Upper lobe of left lung (tissue), 6 donors: ENCODE data around the gene SNX32. TPM values are rescaled to one million over a fixed set of nuclear protein-coding genes. Genes with fewer than 3 reads are reported as not detected.

Experiments
- ATAC-seq, 2 donors: fragments of 200-7000 bp; cut with Tn5 transposase; one replicate each; pipeline ENCODE4 v1.9.1; 2022; ENCODE audit warnings: mild to moderate bottlenecking in 2 of 2, moderate library complexity in 2 of 2; ENCODE audit not compliant: low FRiP score in 2 of 2
- DNase-seq, 2 donors: peaks; one replicate each; pipeline ENCODE4 v3.0.0-alpha.2; 2019 to 2020
- H3K27ac ChIP-seq, 4 donors: fragments of 200-600 bp; sonication (generic); one replicate each; pipeline ENCODE4 v1.5.1; 2016 to 2019
- H3K27me3 ChIP-seq, 4 donors: fragments of 200-600 bp; sonication (generic); one replicate each; pipeline ENCODE4 v1.5.1; 2017 to 2019
- H3K36me3 ChIP-seq, 4 donors: fragments of 200-600 bp; sonication (generic); one replicate each; pipeline ENCODE4 v1.5.1; 2016 to 2019
- H3K4me1 ChIP-seq, 4 donors: fragments of 200-600 bp; sonication (generic); one replicate each; pipeline ENCODE4 v1.5.1; 2018 to 2019
- H3K4me3 ChIP-seq, 4 donors: fragments of 200-600 bp; sonication (generic); one replicate each; pipeline ENCODE4 v1.5.1; 2017 to 2019; ENCODE audit warnings: mild to moderate bottlenecking in 2 of 4, moderate library complexity in 1 of 4
- H3K9me3 ChIP-seq, 4 donors: fragments of 200-600 bp; sonication (generic); one replicate each; pipeline ENCODE4 v1.5.1; 2018 to 2019
- EP300 ChIP-seq, 4 donors: sonication (generic); formaldehyde crosslinking; IDR thresholded peaks; one replicate each; pipeline ENCODE4 v1.5.1; 2017; ENCODE audit warnings: antibody characterized with exemption in 4 of 4, control low read depth in 2 of 4
- POLR2A ChIP-seq, 4 donors: fragments of 450-650 bp; IDR thresholded peaks; one replicate each; pipeline ENCODE4 v1.5.1; 2016 to 2017; ENCODE audit warnings: antibody characterized with exemption in 4 of 4, mild to moderate bottlenecking in 2 of 4
- POLR2AphosphoS5 ChIP-seq, 2 donors: sonication (generic); formaldehyde crosslinking; IDR thresholded peaks; one replicate each; pipeline ENCODE4 v1.5.1; 2017; ENCODE audit warnings: antibody characterized with exemption in 2 of 2
- WGBS, 2 donors: methylation state at CpG; one replicate each; pipeline ENCODE4 v1.1.5; 2017 to 2018; 5-methylcytosine and 5-hydroxymethylcytosine counted together
- total RNA-seq, 6 donors: library from RNA; depleted of rRNA in 4 of 6; stranded (reverse); fragments of >200 nt in 4 of 6; gene quantifications; one replicate each; pipeline versions ENCODE4 v1.1.0 to v1.2.1, GENCODE V29; 2016 to 2021
- TF ChIP-seq, protein P1 (sequence below), 6 experiments: fragments of 450-650 bp in 4 of 6; fragments of 200-600 bp in 2 of 6; sonication (generic) in 2 of 6; IDR thresholded peaks; one replicate each; pipeline ENCODE4 v1.5.1; 2016 to 2019; ENCODE audit warnings: antibody characterized with exemption in 6 of 6
- donor health status: DM: no; HTN: no; CAD: no; lungs with moderate emphysema.
- donor health status: DM: no; HTN: yes; CAD: no; lungs with severe emphysema.

The SNX32 gene
- total RNA-seq, 6 donors from 2014 or later: 0.37 to 0.69 TPM; not detected in 4

DNA sequence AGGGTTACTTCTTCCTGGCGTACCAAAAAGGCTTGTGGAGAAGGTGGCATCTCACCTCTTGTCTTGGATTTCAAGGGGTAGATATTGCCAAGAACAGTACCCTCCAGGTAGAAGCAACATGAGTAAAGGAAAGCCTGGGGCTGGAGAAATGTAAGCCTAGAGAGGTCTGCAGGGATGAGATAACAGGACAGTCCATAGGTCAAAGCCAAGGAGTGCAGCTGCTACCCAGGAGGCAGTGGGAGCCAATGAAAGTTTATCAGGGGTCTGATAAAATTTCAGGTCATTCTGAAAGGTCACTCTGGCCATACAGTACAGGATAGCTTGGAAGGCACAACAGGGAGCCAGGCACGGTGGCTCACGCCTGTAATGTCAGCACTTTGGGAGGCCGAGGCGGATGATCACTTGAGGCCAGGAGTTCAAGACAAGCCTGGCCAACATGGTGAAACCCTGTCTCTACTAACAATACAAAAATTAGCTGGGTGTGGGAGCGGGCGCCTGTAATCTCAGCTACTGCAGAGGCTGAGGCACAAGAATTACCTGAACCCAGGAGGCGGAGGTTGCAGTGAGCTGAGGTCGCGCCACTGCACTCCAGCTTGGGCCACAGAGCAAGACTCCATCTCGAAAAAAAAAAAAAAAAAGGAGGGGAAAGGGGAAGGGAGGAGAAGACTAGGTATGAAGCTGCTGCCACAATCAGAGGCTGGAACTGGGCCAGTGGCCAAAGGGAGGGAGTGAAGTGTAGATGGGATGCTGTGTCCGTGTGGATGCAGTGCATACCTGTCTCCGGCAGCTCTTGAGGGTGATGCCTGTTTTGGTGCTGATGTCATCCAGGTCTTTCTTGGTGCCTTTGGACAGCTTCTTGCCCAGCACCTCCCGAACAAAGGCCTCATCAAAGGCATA is 53.3 kb downstream of the SNX32 start:
- TF ChIP-seq EP300 (IDR thresholded peaks at IDR 0.05) (no peak), POLR2AphosphoS5 (IDR thresholded peaks at IDR 0.05) (no peak), POLR2A (IDR thresholded peaks at IDR 0.05) (no peak)
- TF ChIP-seq, protein P1, sequence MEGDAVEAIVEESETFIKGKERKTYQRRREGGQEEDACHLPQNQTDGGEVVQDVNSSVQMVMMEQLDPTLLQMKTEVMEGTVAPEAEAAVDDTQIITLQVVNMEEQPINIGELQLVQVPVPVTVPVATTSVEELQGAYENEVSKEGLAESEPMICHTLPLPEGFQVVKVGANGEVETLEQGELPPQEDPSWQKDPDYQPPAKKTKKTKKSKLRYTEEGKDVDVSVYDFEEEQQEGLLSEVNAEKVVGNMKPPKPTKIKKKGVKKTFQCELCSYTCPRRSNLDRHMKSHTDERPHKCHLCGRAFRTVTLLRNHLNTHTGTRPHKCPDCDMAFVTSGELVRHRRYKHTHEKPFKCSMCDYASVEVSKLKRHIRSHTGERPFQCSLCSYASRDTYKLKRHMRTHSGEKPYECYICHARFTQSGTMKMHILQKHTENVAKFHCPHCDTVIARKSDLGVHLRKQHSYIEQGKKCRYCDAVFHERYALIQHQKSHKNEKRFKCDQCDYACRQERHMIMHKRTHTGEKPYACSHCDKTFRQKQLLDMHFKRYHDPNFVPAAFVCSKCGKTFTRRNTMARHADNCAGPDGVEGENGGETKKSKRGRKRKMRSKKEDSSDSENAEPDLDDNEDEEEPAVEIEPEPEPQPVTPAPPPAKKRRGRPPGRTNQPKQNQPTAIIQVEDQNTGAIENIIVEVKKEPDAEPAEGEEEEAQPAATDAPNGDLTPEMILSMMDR (IDR thresholded peaks at IDR 0.05): no peak
- no peaks in the 10 kb centered on the region for H3K9me3 ChIP-seq
- ATAC-seq (no peak), DNase-seq (no peak)
- peak overlapping the region in 3 of 4 donors; percentile 60 to 86 (median 71) for H3K4me3 ChIP-seq
- peaks cover 34 to 53% (median 44%) of the 10 kb centered on the region in 4 donors for H3K4me1 ChIP-seq
- H3K27ac ChIP-seq: peak overlapping the region; percentile 94 to 98 (median 94)
- H3K27me3 ChIP-seq: no peaks in the 10 kb centered on the region
- WGBS, 2 donors: 82 to 86% methylated on average over 14 of the region's 14 CpGs
- H3K36me3 ChIP-seq: peaks cover 6 to 47% (median 30%) of the 10 kb centered on the region in 4 donors

DNA sequence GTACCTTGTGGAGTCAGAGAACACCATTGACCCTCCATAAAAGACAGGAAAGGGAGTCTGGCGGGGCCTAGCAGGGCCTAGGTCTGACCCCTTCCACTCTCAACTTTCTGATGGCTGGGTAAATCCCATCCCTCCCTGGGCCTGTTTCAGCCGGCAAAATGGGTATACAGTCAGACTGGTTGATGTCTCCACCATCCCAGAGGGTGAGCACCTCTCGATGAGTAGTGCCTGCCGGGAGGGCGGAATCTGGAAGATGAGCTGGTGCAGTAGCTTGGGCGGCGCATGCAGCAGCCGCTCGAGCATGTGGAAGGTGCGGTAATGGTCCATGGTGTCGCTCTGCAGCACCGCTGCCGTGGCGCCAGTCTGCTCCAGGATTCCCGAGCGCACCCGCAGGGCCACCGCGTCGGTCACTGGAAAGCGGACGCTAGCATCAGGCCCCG is 54.0 kb downstream of the SNX32 start:
- 2 to 83% methylated on average over 1 to 21 of the region's 23 CpGs for WGBS, 2 donors
- DNase-seq (no peak), ATAC-seq (no peak)
- H3K4me3 ChIP-seq: peak overlapping the region; percentile 60 to 87 (median 78)
- no peaks in the 10 kb centered on the region for H3K9me3 ChIP-seq
- TF ChIP-seq EP300 (IDR thresholded peaks at IDR 0.05) (no peak), POLR2A (IDR thresholded peaks at IDR 0.05) (no peak), POLR2AphosphoS5 (IDR thresholded peaks at IDR 0.05) (no peak)
- TF ChIP-seq, protein P1 (IDR thresholded peaks at IDR 0.05): no peak
- no peaks in the 10 kb centered on the region for H3K27me3 ChIP-seq
- H3K4me1 ChIP-seq: peaks cover 40 to 59% (median 51%) of the 10 kb centered on the region in 4 donors
- peaks cover 3 to 40% (median 25%) of the 10 kb centered on the region in 4 donors for H3K36me3 ChIP-seq
- peak overlapping the region; percentile 94 to 98 (median 94) for H3K27ac ChIP-seq

DNA sequence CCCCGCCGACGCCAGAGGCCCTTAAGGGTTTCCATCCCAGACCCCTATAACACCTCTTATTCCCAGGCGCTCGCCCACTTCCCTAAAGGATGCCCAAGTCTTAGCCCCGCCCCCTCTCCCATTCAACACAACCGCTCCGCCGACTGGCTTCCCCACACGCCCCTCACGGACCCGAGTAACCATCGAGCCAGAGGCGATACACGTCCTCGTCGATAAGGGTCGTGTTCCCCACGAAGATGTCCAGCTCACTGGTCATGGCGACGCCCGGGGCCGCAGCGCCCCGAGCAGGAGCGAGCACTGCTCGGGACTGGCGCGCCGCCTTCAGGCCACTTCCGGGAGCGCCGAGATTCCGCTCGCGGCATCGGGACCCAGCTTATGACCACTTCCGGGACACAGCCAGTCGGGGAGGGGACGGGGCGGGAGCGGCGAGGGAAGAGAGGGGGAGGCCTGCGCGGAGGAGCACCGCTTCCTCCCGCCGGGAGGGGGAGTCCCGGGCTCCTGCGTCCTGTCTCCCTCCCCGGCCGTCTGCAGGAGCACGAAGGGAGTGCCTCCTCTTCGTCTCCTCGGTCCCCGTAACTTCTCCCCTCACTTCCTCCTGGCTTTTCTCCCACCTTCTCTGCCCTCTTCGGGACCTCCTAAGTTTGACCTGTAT is 54.5 kb downstream of the SNX32 start, which contains the start of gene FIBP:
Gene FIBP, minus strand, starts transcription at position 309 of the 652 bp plus-strand sequence. Its CDS starts 53 bp downstream, at position 256.
- DNase-seq: peak; percentile 98 to 99
- H3K36me3 ChIP-seq: peaks cover 3 to 34% (median 19%) of the 10 kb centered on the region in 4 donors
- TF ChIP-seq POLR2AphosphoS5 (IDR thresholded peaks at IDR 0.05): peak; percentile 88 to 93
- TF ChIP-seq, protein P1 (IDR thresholded peaks at IDR 0.05): peak; percentile 91 to 99 (median 98)
- TF ChIP-seq EP300 (IDR thresholded peaks at IDR 0.05): peak in 1 of 4 donors; percentile 19
- peak in 3 of 4 donors; percentile 48 to 88 (median 81) for TF ChIP-seq POLR2A (IDR thresholded peaks at IDR 0.05)
- 1% methylated on average over 19 to 34 of the region's 57 CpGs for WGBS, 2 donors
- no peaks in the 10 kb centered on the region for H3K9me3 ChIP-seq
- no peaks in the 10 kb centered on the region for H3K27me3 ChIP-seq
- peak within 1 kb of the TSS; percentile 60 to 87 (median 78) for H3K4me3 ChIP-seq
- peak within 1 kb of the TSS; percentile 94 to 98 (median 94) for H3K27ac ChIP-seq
- ATAC-seq: peak; percentile 87 to 94
- H3K4me1 ChIP-seq: peaks cover 46 to 65% (median 56%) of the 10 kb centered on the region in 4 donors

DNA sequence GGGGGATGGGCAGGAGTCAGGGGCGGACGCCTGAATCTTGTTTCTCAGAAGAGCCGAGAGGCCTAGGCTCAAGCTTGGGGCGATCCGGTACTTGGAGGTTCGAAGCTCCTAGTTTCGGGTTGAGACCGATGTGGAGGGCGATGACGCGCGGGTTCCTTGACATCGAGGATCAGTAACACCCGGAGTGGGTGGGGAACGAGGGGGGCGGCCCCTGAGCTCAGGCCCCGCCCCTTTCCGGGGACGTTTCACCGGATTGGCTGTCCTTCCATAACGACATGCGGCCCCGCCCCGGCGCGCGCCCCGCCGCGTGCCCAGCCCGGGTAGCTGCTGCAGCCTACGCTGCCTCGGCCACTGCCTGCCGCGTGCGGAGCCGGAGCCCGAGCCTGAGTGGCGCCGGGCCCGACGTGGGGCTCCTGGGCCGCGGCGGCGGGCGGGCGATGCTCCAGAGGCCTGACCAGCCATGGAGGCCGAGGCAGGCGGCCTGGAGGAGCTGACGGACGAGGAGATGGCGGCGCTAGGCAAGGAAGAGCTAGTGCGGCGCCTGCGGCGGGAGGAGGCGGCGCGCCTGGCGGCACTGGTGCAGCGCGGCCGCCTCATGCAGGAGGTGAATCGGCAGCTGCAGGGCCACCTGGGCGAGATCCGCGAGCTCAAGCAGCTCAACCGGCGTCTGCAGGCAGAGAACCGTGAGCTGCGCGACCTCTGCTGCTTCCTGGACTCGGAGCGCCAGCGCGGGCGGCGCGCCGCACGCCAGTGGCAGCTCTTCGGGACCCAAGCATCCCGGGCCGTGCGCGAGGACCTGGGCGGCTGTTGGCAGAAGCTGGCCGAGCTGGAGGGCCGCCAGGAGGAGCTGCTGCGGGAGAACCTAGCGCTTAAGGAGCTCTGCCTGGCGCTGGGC is 56.8 kb downstream of the SNX32 start, which contains the start of gene CCDC85B:
Gene CCDC85B, plus strand, starts transcription at position 350 of the 895 bp plus-strand sequence. Its CDS starts 111 bp downstream, at position 461.
- Histone ChIP-seq H3K27ac (peak within 1 kb of the TSS; percentile 94 to 98 (median 94)), H3K9me3 (no peaks in the 10 kb centered on the region), H3K4me1 (peaks cover 51 to 69% (median 62%) of the 10 kb centered on the region in 4 donors), H3K27me3 (no peaks in the 10 kb centered on the region), H3K36me3 (peaks cover 0 to 13% (median 2%) of the 10 kb centered on the region in 4 donors), H3K4me3 (peak within 1 kb of the TSS; percentile 50 to 86 (median 76))
- peak; percentile 99 to 100 for DNase-seq
- peak; percentile 89 to 91 for ATAC-seq
- TF ChIP-seq, protein P1 (IDR thresholded peaks at IDR 0.05): peak in 5 of 6 experiments; percentile 11 to 51 (median 30)
- peak; percentile 87 to 91 for TF ChIP-seq POLR2AphosphoS5 (IDR thresholded peaks at IDR 0.05)
- TF ChIP-seq EP300 (IDR thresholded peaks at IDR 0.05): peak in 1 of 4 donors; percentile 37
- TF ChIP-seq POLR2A (IDR thresholded peaks at IDR 0.05): peak in 3 of 4 donors; percentile 91 to 98 (median 96)
- WGBS, 2 donors: 0 to 1% methylated on average over 20 to 59 of the region's 94 CpGs
